ENCODE measurements around the gene PLTP. TPM values are rescaled to one million over a fixed set of nuclear protein-coding genes. Genes with fewer than 3 reads are reported as not detected.

The PLTP gene
- total and polyA plus RNA-seq, 2 of the 13 experiments (the other 11 are each of a cell fraction or from before 2014, with no cell fraction given) = 16.9 to 28.6 TPM

DNA sequence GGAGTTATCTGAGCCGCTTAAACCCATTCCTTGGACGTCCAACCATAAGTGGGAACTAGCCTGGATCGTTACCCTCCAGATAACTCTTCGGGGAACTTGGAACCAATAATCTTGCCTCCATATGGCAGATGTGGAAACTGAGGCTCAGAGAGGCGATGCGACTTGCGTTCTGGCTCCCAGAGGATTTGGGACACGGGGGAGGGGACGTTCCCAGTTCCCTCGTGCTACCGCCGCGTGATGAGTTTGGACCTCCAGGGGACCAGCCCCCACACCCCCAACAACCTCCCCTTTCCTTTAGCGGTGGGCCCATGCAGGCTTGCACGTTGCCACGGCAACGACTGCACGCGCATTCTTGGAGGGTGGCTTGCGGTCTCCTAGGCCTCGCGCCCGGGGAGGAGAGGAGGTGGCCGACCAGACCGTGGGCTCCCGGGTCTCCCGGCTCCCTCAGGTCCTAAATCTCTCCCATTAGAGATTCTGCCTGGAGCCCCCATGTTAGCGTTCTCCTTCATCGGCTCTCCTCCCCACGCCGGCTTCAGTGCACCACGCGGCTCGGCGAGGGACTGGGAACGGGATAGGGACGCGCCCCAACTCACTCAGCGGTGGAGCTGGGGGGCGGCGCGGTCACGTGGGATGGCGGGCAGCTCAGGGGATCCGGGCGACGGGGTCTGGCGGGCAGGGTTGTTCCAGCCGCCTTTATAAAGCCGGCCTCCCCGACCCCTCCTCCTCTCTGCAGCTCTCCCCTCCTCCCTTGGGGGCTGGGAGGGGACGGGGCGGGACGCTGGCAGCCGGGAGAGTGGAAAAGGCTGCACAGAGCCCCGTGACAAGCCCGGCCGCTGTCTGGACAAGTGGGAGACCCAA is at the start of gene PLTP (continued):
- TF ChIP-seq, protein P1, sequence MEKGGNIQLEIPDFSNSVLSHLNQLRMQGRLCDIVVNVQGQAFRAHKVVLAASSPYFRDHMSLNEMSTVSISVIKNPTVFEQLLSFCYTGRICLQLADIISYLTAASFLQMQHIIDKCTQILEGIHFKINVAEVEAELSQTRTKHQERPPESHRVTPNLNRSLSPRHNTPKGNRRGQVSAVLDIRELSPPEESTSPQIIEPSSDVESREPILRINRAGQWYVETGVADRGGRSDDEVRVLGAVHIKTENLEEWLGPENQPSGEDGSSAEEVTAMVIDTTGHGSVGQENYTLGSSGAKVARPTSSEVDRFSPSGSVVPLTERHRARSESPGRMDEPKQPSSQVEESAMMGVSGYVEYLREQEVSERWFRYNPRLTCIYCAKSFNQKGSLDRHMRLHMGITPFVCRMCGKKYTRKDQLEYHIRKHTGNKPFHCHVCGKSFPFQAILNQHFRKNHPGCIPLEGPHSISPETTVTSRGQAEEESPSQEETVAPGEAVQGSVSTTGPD (CRISPR knock-in tag; IDR thresholded peaks at IDR 0.05) = no peak
- TF ChIP-seq, protein P2, sequence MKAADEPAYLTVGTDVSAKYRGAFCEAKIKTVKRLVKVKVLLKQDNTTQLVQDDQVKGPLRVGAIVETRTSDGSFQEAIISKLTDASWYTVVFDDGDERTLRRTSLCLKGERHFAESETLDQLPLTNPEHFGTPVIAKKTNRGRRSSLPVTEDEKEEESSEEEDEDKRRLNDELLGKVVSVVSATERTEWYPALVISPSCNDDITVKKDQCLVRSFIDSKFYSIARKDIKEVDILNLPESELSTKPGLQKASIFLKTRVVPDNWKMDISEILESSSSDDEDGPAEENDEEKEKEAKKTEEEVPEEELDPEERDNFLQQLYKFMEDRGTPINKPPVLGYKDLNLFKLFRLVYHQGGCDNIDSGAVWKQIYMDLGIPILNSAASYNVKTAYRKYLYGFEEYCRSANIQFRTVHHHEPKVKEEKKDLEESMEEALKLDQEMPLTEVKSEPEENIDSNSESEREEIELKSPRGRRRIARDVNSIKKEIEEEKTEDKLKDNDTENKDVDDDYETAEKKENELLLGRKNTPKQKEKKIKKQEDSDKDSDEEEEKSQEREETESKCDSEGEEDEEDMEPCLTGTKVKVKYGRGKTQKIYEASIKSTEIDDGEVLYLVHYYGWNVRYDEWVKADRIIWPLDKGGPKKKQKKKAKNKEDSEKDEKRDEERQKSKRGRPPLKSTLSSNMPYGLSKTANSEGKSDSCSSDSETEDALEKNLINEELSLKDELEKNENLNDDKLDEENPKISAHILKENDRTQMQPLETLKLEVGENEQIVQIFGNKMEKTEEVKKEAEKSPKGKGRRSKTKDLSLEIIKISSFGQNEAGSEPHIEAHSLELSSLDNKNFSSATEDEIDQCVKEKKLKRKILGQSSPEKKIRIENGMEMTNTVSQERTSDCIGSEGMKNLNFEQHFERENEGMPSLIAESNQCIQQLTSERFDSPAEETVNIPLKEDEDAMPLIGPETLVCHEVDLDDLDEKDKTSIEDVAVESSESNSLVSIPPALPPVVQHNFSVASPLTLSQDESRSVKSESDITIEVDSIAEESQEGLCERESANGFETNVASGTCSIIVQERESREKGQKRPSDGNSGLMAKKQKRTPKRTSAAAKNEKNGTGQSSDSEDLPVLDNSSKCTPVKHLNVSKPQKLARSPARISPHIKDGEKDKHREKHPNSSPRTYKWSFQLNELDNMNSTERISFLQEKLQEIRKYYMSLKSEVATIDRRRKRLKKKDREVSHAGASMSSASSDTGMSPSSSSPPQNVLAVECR (CRISPR knock-in tag; IDR thresholded peaks at IDR 0.05; ENCODE audit: borderline replicate concordance) = peak; percentile 63
- TF ChIP-seq ZNF484 (CRISPR knock-in tag; IDR thresholded peaks at IDR 0.05; ENCODE audit: borderline replicate concordance, low read depth) = 0 out of 2 replicates have a peak, but pooled peaks have one; percentile 27
- TF ChIP-seq, protein P3, sequence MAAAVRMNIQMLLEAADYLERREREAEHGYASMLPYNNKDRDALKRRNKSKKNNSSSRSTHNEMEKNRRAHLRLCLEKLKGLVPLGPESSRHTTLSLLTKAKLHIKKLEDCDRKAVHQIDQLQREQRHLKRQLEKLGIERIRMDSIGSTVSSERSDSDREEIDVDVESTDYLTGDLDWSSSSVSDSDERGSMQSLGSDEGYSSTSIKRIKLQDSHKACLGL (CRISPR knock-in tag; IDR thresholded peaks at IDR 0.05) = peak; percentile 68; the same call in 1 of the 2 replicates
- TF ChIP-seq, protein P4, sequence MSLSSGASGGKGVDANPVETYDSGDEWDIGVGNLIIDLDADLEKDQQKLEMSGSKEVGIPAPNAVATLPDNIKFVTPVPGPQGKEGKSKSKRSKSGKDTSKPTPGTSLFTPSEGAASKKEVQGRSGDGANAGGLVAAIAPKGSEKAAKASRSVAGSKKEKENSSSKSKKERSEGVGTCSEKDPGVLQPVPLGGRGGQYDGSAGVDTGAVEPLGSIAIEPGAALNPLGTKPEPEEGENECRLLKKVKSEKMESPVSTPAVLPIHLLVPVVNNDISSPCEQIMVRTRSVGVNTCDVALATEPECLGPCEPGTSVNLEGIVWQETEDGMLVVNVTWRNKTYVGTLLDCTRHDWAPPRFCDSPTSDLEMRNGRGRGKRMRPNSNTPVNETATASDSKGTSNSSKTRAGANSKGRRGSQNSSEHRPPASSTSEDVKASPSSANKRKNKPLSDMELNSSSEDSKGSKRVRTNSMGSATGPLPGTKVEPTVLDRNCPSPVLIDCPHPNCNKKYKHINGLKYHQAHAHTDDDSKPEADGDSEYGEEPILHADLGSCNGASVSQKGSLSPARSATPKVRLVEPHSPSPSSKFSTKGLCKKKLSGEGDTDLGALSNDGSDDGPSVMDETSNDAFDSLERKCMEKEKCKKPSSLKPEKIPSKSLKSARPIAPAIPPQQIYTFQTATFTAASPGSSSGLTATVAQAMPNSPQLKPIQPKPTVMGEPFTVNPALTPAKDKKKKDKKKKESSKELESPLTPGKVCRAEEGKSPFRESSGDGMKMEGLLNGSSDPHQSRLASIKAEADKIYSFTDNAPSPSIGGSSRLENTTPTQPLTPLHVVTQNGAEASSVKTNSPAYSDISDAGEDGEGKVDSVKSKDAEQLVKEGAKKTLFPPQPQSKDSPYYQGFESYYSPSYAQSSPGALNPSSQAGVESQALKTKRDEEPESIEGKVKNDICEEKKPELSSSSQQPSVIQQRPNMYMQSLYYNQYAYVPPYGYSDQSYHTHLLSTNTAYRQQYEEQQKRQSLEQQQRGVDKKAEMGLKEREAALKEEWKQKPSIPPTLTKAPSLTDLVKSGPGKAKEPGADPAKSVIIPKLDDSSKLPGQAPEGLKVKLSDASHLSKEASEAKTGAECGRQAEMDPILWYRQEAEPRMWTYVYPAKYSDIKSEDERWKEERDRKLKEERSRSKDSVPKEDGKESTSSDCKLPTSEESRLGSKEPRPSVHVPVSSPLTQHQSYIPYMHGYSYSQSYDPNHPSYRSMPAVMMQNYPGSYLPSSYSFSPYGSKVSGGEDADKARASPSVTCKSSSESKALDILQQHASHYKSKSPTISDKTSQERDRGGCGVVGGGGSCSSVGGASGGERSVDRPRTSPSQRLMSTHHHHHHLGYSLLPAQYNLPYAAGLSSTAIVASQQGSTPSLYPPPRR (CRISPR knock-in tag; IDR thresholded peaks at IDR 0.05; ENCODE audit: borderline replicate concordance) = 0 out of 2 replicates have a peak, but pooled peaks have one; percentile 42
- 0 out of 2 replicates have a peak, but pooled peaks have one; percentile 22 for TF ChIP-seq ZNF619 (CRISPR knock-in tag; IDR thresholded peaks at IDR 0.05)
- TF ChIP-seq, protein P5, sequence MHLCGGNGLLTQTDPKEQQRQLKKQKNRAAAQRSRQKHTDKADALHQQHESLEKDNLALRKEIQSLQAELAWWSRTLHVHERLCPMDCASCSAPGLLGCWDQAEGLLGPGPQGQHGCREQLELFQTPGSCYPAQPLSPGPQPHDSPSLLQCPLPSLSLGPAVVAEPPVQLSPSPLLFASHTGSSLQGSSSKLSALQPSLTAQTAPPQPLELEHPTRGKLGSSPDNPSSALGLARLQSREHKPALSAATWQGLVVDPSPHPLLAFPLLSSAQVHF (CRISPR knock-in tag; IDR thresholded peaks at IDR 0.05) = peak; percentile 75; the same call in 1 of the 2 replicates
- peak; percentile 84; the same call in 1 of the 2 replicates for TF ChIP-seq ZNF660 (CRISPR knock-in tag; IDR thresholded peaks at IDR 0.05; ENCODE audit: borderline replicate concordance, low read depth)
- 0 out of 2 replicates have a peak, but pooled peaks have one; percentile 16 for TF ChIP-seq DMAP1 (CRISPR knock-in tag; IDR thresholded peaks at IDR 0.05)

Data from HepG2 (cell line).